HG03521 (cell line): ENCODE measurements around the gene SGTA.
"Not testable (repeated sequence)": the region's sequence is repeated elsewhere in the genome, so short reads cannot be mapped to it uniquely, and the experiment has no call there.

ENCODE experiments used
- ATAC-seq: cut with Tn5 transposase; IDR thresholded peaks from one replicate; pipeline ENCODE4 v1.9.1; 2021; ENCODE audit warnings: mild to moderate bottlenecking, moderate library complexity; ENCODE audit not compliant: unreplicated experiment

SGTA gene

GRCh38 chr19:2716722-2717637 is 66.1 kb downstream of the SGTA start:
- no peak for ATAC-seq

DNA sequence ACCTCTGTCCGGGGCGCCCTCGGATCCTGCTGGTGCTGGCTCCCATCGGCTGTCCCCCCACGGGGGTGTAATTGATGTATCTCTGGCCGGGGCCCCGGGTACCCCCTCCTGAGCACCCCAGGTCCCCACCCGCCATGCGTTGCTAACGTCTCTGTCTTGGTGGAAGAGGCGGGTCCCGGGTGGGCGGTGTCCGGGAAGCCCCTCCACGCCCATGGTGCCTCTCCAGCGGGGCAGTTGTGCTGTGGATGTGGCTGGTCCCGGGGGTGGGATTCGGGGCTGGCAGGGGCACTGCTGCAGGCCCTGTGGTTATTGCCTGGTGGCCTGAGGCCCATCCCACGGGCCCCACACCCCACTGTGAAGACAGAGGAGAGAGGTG is 66.8 kb downstream of the SGTA start:
- ATAC-seq, result no peak

DNA sequence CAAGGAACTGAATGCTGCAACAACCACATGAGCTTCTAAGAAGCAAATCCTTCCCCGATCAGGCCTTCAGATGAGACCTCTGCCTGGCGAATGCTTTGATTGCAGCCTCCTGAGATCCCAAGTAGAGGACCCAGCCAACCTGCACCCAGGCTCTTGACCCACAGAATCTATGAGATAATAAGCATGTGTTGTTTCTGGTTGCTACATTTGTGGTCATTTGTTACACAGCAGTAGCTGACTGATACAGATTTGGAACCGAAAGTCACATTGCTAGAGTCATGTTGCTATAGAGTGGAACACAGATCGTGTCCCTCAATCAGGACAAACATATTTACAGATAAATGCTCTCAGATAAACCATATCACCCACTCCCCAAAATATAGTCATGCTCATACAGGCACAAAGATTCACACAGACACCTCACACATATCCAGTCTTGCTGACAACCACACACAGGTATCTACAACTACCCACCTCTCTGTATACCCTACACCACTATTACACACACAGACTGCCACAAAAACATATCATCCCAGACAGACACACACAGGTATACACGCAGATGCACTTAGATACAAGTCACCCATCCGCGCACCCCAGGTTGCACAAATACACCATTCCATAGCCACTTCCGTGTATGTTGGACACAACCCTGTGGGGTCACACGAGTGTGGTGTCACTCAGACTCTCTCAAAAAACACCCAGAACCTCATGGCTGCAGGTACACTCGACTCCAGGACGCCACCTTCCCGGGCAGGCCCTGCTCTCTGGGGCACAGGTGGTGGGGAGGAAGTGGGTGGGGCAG is 67.4 kb downstream of the SGTA start:
- no peak for ATAC-seq

DNA sequence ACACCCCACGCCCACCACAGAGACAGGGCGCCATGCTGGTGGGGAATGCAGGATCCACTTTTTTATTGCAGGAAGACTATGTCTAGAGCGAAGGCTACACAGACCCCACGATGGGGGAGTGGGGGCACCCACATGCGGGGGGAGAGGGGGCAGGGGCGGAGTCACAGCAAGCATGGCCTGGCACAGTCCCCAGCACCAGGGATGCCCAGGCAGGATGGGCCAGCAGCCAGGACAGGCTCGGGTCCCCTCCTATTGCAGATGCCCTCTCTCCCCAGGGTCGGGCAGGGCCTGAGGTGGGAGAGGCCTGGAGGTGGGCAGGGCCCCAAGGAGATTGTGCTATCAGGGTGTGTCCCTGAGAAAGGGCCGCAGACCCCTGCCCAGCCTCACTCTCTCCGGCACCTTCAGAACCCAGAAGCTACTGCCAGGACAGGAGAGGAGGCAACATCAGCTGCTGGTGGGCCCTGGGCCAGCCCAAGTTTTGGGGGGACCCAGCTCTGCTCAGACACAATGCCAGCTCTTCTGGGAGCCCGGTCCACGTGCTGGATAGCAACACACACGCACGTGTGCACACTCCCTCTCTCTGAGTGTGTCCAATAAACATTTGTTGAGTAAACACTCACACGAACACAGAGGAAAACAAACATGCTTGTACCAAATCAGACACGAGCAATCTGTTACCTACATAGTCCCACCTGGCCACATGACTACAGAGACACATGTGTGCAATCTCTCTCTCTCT is 68.4 kb downstream of the SGTA start:
- no peak for ATAC-seq

DNA sequence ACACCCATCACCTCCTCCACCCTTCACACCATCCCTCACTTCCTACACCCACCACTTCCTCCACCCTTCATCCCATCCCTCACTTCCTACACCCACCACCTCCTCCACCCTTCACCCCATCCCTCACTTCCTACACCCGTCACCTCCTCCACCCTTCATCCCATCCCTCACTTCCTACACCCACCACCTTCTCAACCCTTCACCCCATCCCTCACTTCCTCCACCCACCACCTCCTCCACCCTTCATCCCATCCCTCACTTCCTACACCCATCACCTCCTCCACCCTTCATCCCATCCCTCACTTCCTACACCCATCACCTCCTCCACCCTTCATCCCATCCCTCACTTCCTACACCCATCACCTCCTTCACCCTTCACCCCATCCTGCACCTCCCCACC is 69.0 kb downstream of the SGTA start:
- not testable (repeated sequence) for ATAC-seq

- ATAC-seq, result not testable (repeated sequence)
Observed at GRCh38 chr19:2713170-2713569, 69.9 kb downstream of the SGTA start.

DNA sequence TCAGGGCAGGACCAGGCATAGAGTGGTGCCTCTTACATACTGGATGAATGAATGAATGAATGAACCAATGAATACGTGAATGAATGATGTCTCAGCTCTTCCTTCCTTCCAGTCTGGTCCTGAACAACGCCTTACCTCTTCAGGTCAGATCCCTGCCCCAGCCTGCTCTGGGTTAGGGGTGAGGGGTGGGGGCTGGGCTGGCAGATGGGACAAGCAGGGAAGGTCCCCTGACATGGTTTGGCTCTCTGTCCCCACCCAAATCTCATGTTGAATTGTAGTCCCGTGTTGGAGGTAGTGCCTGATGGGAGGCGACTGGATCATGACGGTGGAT is 71.2 kb downstream of the SGTA start:
- no peak for ATAC-seq

GRCh38 chr19:2711172-2711874 is 71.8 kb downstream of the SGTA start:
- no peak for ATAC-seq

GRCh38 chr19:2706251-2706650 is 76.8 kb downstream of the SGTA start:
- no peak for ATAC-seq
